ENCODE measurements around the gene CENPM.

Gene CENPM

DNA sequence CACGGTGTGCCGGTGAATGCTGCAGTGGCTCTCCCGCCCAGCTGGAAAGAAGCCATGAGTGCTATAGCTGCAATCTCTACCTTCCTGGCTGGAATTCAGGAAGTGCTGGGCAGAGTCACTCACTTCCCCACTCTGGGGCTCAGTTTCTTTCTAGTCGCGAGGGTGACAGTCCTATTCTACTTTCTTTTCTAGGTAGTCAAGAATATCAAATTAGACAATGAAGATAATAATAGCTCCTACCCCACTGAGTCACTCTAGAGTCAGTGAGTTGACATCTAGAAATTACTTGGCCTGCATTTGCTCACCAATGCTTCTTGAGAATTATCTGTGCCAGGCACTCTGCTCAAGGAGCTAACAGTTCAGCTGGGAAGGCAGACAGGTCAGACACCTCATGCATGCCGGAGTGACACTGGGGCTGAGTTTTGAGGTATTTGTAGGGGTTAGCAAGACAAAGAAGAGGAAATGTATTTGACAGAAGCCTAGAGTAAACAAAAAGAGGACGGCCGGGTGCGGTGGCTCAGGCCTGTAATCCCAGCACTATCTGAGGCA, 3.2 kb downstream of the CENPM start:
- TF ChIP-seq, protein P1, sequence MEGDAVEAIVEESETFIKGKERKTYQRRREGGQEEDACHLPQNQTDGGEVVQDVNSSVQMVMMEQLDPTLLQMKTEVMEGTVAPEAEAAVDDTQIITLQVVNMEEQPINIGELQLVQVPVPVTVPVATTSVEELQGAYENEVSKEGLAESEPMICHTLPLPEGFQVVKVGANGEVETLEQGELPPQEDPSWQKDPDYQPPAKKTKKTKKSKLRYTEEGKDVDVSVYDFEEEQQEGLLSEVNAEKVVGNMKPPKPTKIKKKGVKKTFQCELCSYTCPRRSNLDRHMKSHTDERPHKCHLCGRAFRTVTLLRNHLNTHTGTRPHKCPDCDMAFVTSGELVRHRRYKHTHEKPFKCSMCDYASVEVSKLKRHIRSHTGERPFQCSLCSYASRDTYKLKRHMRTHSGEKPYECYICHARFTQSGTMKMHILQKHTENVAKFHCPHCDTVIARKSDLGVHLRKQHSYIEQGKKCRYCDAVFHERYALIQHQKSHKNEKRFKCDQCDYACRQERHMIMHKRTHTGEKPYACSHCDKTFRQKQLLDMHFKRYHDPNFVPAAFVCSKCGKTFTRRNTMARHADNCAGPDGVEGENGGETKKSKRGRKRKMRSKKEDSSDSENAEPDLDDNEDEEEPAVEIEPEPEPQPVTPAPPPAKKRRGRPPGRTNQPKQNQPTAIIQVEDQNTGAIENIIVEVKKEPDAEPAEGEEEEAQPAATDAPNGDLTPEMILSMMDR (conservative IDR thresholded peaks at IDR 0.05; ENCODE audit: low read depth), result no peak
- CTCF ChIA-PET, result interaction anchor here (1.8 kb wide), 1 partner anchor 247 kb away, joined by 8 read pairs; no protein-coding TSS in a partner anchor
- no peak for DNase-seq (ENCODE audit: low spot score)
- POLR2A ChIA-PET (ENCODE audit: low non-redundant PET), result no interaction called here
- peak overlapping the region; percentile 59 for H3K27ac ChIP-seq

DNA sequence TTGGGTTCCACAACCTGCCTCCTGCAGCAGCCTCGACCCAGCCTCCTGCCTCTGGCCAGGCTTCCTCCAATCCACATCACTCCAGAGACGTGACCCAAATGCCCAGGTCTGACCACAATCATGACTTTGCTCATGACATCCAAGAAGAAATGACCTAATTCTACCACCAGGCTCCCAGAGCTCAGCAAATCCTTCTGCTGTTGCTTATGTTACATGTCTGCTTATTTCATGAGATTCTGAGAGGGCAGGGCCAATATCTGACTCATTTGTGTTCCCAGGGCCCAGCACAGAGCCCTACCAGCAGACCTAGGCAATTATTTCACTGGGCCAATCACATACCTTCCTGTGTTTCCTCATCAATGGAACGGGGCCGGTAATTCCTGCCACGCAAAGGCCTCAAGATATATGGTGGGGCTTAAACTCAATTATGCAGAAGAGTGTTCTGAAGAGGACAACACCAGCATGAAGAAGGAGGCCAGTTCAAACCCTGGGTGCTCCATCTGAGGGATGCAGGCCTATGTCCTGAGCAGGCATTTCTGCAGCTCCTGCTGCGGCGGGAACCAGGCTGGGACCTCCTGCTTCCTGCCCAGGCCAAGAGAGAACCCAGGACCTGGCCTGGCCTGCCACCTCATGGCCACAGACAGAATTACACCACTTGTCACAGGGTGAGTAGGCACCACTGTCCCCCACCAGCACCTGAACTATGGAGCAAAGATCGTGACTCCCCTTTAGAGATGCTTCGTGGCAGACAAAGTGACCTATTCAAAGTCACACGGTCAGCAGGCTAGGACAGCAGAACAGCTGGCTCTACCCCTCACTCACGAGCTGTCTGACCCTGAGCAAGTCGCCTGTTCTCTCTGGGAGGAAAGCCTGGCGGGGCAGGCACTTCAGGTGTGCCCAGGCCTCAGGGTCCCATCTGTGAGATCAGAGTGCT, 5.9 kb downstream of the CENPM start:
- POLR2A ChIA-PET (ENCODE audit: low non-redundant PET), result no interaction called here
- DNase-seq (ENCODE audit: low spot score), result peak; percentile 46
- CTCF ChIA-PET, result interaction anchor here (0.6 to 1.7 kb wide), 10 partner anchors 16 to 1828 kb away, joined by 3 to 7 read pairs (median 4); partner anchors contain the start of gene MEI1
- TF ChIP-seq, protein P1 (conservative IDR thresholded peaks at IDR 0.05; ENCODE audit: low read depth), result peak; percentile 80
- H3K27ac ChIP-seq, result peak overlapping the region; percentile 80

DNA sequence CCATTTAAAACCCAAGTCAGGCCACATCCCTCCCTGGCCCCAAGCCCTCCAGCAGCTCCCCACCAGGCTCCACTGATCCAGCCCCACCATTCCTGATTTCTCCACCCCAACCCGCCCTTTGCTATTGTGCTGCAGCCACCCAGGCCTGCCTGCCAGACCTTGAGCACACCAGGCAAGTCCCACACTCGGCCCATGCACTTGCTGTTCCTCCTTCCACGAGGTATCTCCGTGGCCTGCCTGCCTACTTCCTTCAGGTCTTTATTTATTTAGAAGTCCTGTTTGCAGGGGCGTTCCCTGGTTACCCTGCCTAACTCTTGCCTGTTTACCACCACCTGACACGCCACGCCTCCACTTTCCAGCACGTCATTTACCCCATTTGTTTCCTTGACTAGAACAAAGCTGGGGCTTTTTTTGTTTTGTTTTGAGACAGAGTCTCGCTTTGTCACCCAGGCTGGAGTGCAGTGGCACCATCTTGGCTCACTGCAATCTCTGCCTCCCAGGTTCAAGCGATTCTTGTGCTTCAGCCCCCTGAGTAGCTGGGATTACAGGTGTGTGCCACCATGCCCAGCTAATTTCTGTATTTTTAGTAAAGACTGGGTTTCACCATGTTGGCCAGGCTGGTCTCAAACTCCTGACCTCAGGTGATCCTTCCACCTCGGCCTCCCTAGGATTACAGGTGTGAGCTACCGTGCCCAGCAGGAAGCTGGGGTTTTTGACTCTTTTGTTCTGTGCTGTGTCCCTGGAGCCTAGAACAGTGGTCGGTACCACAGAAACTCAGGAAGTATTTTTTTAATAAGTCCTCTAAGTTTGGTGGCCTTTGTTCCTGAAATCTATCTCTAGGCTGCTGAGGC, 6.7 kb downstream of the CENPM start:
- TF ChIP-seq, protein P1 (conservative IDR thresholded peaks at IDR 0.05; ENCODE audit: low read depth), result no peak
- H3K27ac ChIP-seq, result peak overlapping the region; percentile 80
- ChIA-PET CTCF (interaction anchor here (0.7 to 1.7 kb wide), 7 partner anchors 15 to 1829 kb away, joined by 3 to 7 read pairs (median 4); partner anchors contain the start of gene MEI1), POLR2A (ENCODE audit: low non-redundant PET) (no interaction called here)
- no peak for DNase-seq (ENCODE audit: low spot score)

DNA sequence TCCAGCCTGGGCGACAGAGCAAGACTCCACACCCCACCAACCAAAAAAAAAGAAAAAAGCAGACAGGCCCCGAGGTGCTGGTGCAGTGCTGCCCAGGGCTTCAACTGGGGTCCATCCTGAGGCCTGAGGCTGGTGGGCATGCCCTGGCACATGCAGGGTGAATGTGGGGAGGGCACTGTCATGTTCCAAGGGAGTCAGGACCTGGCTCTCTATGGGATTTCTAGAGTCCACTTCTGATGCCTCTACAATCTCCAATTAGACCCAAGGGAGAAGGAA, 10.1 kb downstream of the CENPM start:
- peak overlapping the region; percentile 39 for H3K27ac ChIP-seq
- ChIA-PET POLR2A (ENCODE audit: low non-redundant PET) (no interaction called here), CTCF (no interaction called here)
- TF ChIP-seq, protein P1 (conservative IDR thresholded peaks at IDR 0.05; ENCODE audit: low read depth), result no peak
- no peak for DNase-seq (ENCODE audit: low spot score)

GRCh38 chr22:41935509-41935908, 11.4 kb downstream of the CENPM start:
- TF ChIP-seq, protein P1 (conservative IDR thresholded peaks at IDR 0.05; ENCODE audit: low read depth), result no peak
- peak overlapping the region; percentile 39 for H3K27ac ChIP-seq
- DNase-seq (ENCODE audit: low spot score), result no peak
- ChIA-PET POLR2A (ENCODE audit: low non-redundant PET) (no interaction called here), CTCF (no interaction called here)

DNA sequence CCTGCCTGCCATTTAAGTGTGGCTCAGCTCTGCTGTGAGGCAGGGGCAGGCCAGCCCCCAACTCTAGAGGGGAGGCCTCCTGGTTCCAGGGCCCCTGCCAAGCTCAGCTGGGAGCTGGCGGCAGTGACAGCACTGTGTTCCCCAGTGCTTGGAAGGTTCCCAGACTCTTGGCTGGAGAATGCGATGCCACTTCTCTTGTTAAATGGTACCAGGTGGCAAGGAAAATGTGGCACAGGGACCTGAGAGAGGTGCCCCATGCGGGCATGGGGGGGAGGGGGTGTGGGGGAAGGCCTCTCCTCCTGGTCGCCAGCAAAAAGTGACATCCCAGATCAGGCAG, 12.0 kb downstream of the CENPM start:
- no peak for DNase-seq (ENCODE audit: low spot score)
- TF ChIP-seq, protein P1 (conservative IDR thresholded peaks at IDR 0.05; ENCODE audit: low read depth), result no peak
- ChIA-PET CTCF (no interaction called here), POLR2A (ENCODE audit: low non-redundant PET) (no interaction called here)
- H3K27ac ChIP-seq, result peak overlapping the region; percentile 39; the same call in 1 of the 2 replicates

All from RWPE1 (cell line).